B cell (primary cell): ENCODE data around the gene ZSCAN9. TPM values are rescaled to one million over a fixed set of nuclear protein-coding genes. Genes with fewer than 3 reads are reported as not detected.

ENCODE experiments used
- ATAC-seq: fragments of 200-7000 bp; cut with Tn5 transposase; one replicate; pipeline ENCODE4 v1.10.0; 2021; ENCODE audit warnings: low read depth, mild to moderate bottlenecking, moderate number of reproducible peaks, moderate library complexity
- CTCF ChIA-PET: fragments of 350-600 bp; sonication (Branson Sonifier 250); formaldehyde crosslinking; loops from one replicate; lab custom pipeline; 2021; ENCODE audit warnings: antibody characterized with exemption, inconsistent platforms; lab: Charles Lee
- POLR2A ChIA-PET: fragments of 350-600 bp; sonication (Branson Sonifier 250); formaldehyde crosslinking; loops from one replicate; lab custom pipeline; 2021; ENCODE audit warnings: antibody characterized with exemption; lab: Charles Lee
- DNase-seq: peaks from one replicate; pipeline ENCODE4 v3.0.0; 2013
- H2AFZ ChIP-seq: 2 replicates; pipeline ENCODE4 v1.6.1; 2012; ENCODE audit warnings: mild to moderate bottlenecking, low read depth, low read length; ENCODE audit not compliant: insufficient read depth, poor library complexity, severe bottlenecking
- H3K27ac ChIP-seq, 2 donors: 1 replicate in 1 of 2; 2 replicates in 1 of 2; pipeline ENCODE4 v1.5.1; 2012 to 2013; ENCODE audit warnings: low read length in 2 of 2, mild to moderate bottlenecking in 2 of 2, moderate library complexity in 1 of 2
- H3K27me3 ChIP-seq, 4 experiments: fragments of 200-600 bp in 1 of 4; sonication (generic) in 1 of 4; replicated peaks in 1 of 4; 1 replicate in 2 of 4; 2 replicates in 2 of 4; pipeline versions ENCODE4 v1.6.1 to v1.7.0; 2013 to 2016; ENCODE audit warnings: low read length in 3 of 4, mild to moderate bottlenecking in 2 of 4, mixed read lengths in 1 of 4, moderate library complexity in 1 of 4; ENCODE audit not compliant: insufficient read depth in 4 of 4, control insufficient read depth in 3 of 4; ENCODE audit errors: control extremely low read depth in 1 of 4
- H3K36me3 ChIP-seq, 2 experiments: replicated peaks in 1 of 2; 1 replicate in 1 of 2; 2 replicates in 1 of 2; pipeline versions ENCODE4 v1.6.1 to v1.7.1; 2013; ENCODE audit warnings: low read length in 1 of 2; ENCODE audit not compliant: insufficient read depth in 2 of 2, control insufficient read depth in 1 of 2; ENCODE audit errors: control extremely low read depth in 1 of 2, extremely low read depth in 1 of 2
- H3K4me1 ChIP-seq, 2 donors: fragments of 200-600 bp in 1 of 2; sonication (generic) in 1 of 2; 1 replicate in 1 of 2; 2 replicates in 1 of 2; pipeline versions ENCODE4 v1.5.1 to v1.6.1; 2013 to 2017; ENCODE audit warnings: low read length in 2 of 2; ENCODE audit not compliant: control insufficient read depth in 2 of 2, insufficient read depth in 2 of 2
- H3K4me2 ChIP-seq: replicated peaks from 2 replicates; pipeline ENCODE3; 2012; ENCODE audit warnings: mild to moderate bottlenecking, low read depth, low read length; ENCODE audit not compliant: poor library complexity, severe bottlenecking
- H3K4me3 ChIP-seq, 5 experiments: fragments of 200-600 bp in 1 of 5; sonication (generic) in 1 of 5; 1 replicate in 3 of 5; 2 replicates in 2 of 5; pipeline versions ENCODE4 v1.5.1 to v1.7.0; 2011 to 2016; ENCODE audit warnings: low read length in 4 of 5, mild to moderate bottlenecking in 4 of 5, low read depth in 2 of 5, control low read depth in 1 of 5, moderate library complexity in 1 of 5; ENCODE audit not compliant: insufficient read depth in 1 of 5; ENCODE audit errors: control extremely low read depth in 1 of 5, extremely low read depth in 1 of 5
- H3K79me2 ChIP-seq: fragments of 200-600 bp; sonication (generic); one replicate; pipeline ENCODE4 v1.6.0; 2016; ENCODE audit warnings: low read length; ENCODE audit not compliant: control insufficient read depth, insufficient read depth
- H3K9ac ChIP-seq: fragments of 200-600 bp; sonication (generic); 2 replicates; pipeline ENCODE4 v1.6.1; 2017; ENCODE audit warnings: mild to moderate bottlenecking, low read length, moderate library complexity
- H3K9me3 ChIP-seq, 3 donors: one replicate each; pipeline versions ENCODE4 v1.6.1 to v1.7.1; 2013; ENCODE audit warnings: low read length in 2 of 3; ENCODE audit not compliant: control insufficient read depth in 2 of 3, insufficient read depth in 1 of 3; ENCODE audit errors: control extremely low read depth in 1 of 3
- H4K20me1 ChIP-seq: 2 replicates; pipeline ENCODE4 v1.6.0; 2012; ENCODE audit warnings: mild to moderate bottlenecking, low read length; ENCODE audit not compliant: insufficient read depth, control insufficient read depth, poor library complexity, severe bottlenecking
- H3K27ac Mint-ChIP-seq: one replicate; pipeline ENCODE4 v1.8.0; 2021; ENCODE audit warnings: mixed read lengths
- H3K27me3 Mint-ChIP-seq: one replicate; pipeline ENCODE4 v1.8.0; 2021; ENCODE audit warnings: mixed read lengths
- H3K4me1 Mint-ChIP-seq: one replicate; pipeline ENCODE4 v1.8.0; 2021; ENCODE audit warnings: mixed read lengths
- H3K4me3 Mint-ChIP-seq: one replicate; pipeline ENCODE4 v1.8.0; 2021; ENCODE audit warnings: mixed read lengths
- H3K9me3 Mint-ChIP-seq: one replicate; pipeline ENCODE4 v1.8.0; 2022; ENCODE audit warnings: mixed read lengths; ENCODE audit not compliant: insufficient read depth
- CTCF ChIP-seq: fragments of 200-600 bp; IDR thresholded peaks from one replicate; pipeline ENCODE4 v1.8.0; 2022; ENCODE audit warnings: antibody characterized with exemption, mild to moderate bottlenecking
- EZH2 ChIP-seq: IDR thresholded peaks from 2 replicates; pipeline ENCODE4 v1.6.1; 2012; ENCODE audit warnings: borderline replicate concordance, low read depth, mild to moderate bottlenecking, moderate library complexity, low read length; ENCODE audit not compliant: insufficient read depth, poor library complexity, severe bottlenecking
- WGBS: methylation state at CpG from one replicate; pipeline ENCODE4 v1.1.5; 2013; ENCODE audit warnings: missing lambda C conversion rate; ENCODE audit not compliant: insufficient coverage; 5-methylcytosine and 5-hydroxymethylcytosine counted together
- intact Hi-C: fragments of 100-400 bp; cut with micrococcal nuclease; formaldehyde crosslinking; loops from one replicate; pipeline ENCODE4 v1.10.0; 2022
- polyA plus RNA-seq: library from polyadenylated mRNA; depleted of rRNA; stranded (reverse); fragments of >200 nt; gene quantifications from 2 replicates; pipeline ENCODE4 v1.2.3, GENCODE V29; 2012
- total RNA-seq, 2 donors: library from RNA; stranded (reverse); fragments of 120-200 nt in 1 of 2; gene quantifications; 1 replicate in 1 of 2; 2 replicates in 1 of 2; pipeline versions ENCODE4 v1.2.3 to v1.2.4, GENCODE V29; 2013 to 2022

The ZSCAN9 gene
- total and polyA plus RNA-seq, 2 donors (not counting 1 experiment from before 2014, with no cell fraction given), result 14.7 to 29.8 TPM

GRCh38 chr6:28232785-28233184, 7.7 kb downstream of the ZSCAN9 start:
- no peak overlapping the region for H3K27ac ChIP-seq
- DNase-seq (no peak), ATAC-seq (no peak)
- no peaks in the 10 kb centered on the region for H3K4me1 ChIP-seq
- POLR2A ChIA-PET, result no interaction called here
- H2AFZ ChIP-seq, result no peak overlapping the region
- Mint-ChIP-seq H3K4me3 (no peak overlapping the region), H3K27me3 (no peaks in the 10 kb centered on the region), H3K27ac (no peak overlapping the region), H3K9me3 (no peaks in the 10 kb centered on the region), H3K4me1 (peaks cover 3% of the 10 kb centered on the region)
- H3K4me3 ChIP-seq, result no peak overlapping the region
- CTCF ChIA-PET, result no interaction called here
- no peak overlapping the region for H3K4me2 ChIP-seq
- H3K9ac ChIP-seq, result no peak overlapping the region
- H4K20me1 ChIP-seq, result no peaks in the 10 kb centered on the region
- 100% methylated on average over 11 of the region's 11 CpGs for WGBS
- intact Hi-C loops, result no loop called here
- TF ChIP-seq CTCF (no peak), EZH2 (no peak)
- no peaks in the 10 kb centered on the region for H3K79me2 ChIP-seq
- H3K36me3 ChIP-seq, result peaks cover 12 to 39% of the 10 kb centered on the region in 2 experiments
- no peaks in the 10 kb centered on the region for H3K9me3 ChIP-seq
- H3K27me3 ChIP-seq, result no peaks in the 10 kb centered on the region

- Mint-ChIP-seq H3K4me1 (no peaks in the 10 kb centered on the region), H3K9me3 (no peaks in the 10 kb centered on the region), H3K27me3 (no peaks in the 10 kb centered on the region), H3K27ac (no peak overlapping the region), H3K4me3 (no peak overlapping the region)
- 100% methylated on average over 2 of the region's 3 CpGs for WGBS
- Histone ChIP-seq H3K9ac (no peak overlapping the region), H3K9me3 (no peaks in the 10 kb centered on the region), H2AFZ (no peak overlapping the region), H3K27ac (no peak overlapping the region), H3K4me2 (no peak overlapping the region), H3K27me3 (no peaks in the 10 kb centered on the region), H3K79me2 (no peaks in the 10 kb centered on the region), H4K20me1 (no peaks in the 10 kb centered on the region), H3K36me3 (peaks cover 6 to 17% of the 10 kb centered on the region in 2 experiments), H3K4me3 (no peak overlapping the region), H3K4me1 (no peaks in the 10 kb centered on the region)
- CTCF ChIA-PET, result interaction anchor here (0.7 to 1.4 kb wide), 2 partner anchors 9 to 13 kb away, joined by 3 to 5 read pairs; no protein-coding TSS in a partner anchor
- ATAC-seq (no peak), DNase-seq (no peak)
- POLR2A ChIA-PET, result no interaction called here
- TF ChIP-seq EZH2 (no peak), CTCF (no peak)
- intact Hi-C loops, result loop anchor here (5.0 kb wide), 1 partner anchor 46 kb away; the partner anchor contains the start of gene PGBD1
These were observed 10.9 kb downstream of the ZSCAN9 start for GRCh38 chr6:28235912-28236452.
